ENCODE measurements around the gene PIWIL1.

The PIWIL1 gene

GRCh38 chr12:130382818-130383217 lies 45.1 kb downstream of the PIWIL1 start:
- TF ChIP-seq CTCF (IDR thresholded peaks at IDR 0.05; ENCODE audit: low read depth, low read length, missing control alignments): no peak
- H3K4me3 ChIP-seq (replicated peaks; ENCODE audit: low read depth, low read length): no peak overlapping the region
- DNase-seq (ENCODE audit: extremely low read depth, low read depth): no peak

- DNase-seq (ENCODE audit: extremely low read depth, low read depth): no peak
- no peak overlapping the region for H3K4me3 ChIP-seq (replicated peaks; ENCODE audit: low read depth, low read length)
- no peak for TF ChIP-seq CTCF (IDR thresholded peaks at IDR 0.05; ENCODE audit: low read depth, low read length, missing control alignments)
These were observed 46.5 kb downstream of the PIWIL1 start for GRCh38 chr12:130384234-130384633.

- TF ChIP-seq CTCF (IDR thresholded peaks at IDR 0.05; ENCODE audit: low read depth, low read length, missing control alignments): no peak
- H3K4me3 ChIP-seq (replicated peaks; ENCODE audit: low read depth, low read length): no peak overlapping the region
- no peak for DNase-seq (ENCODE audit: extremely low read depth, low read depth)
These were observed 47.5 kb downstream of the PIWIL1 start for GRCh38 chr12:130385193-130385592.

GRCh38 chr12:130391186-130391585 lies 53.5 kb downstream of the PIWIL1 start:
- TF ChIP-seq CTCF (IDR thresholded peaks at IDR 0.05; ENCODE audit: low read depth, low read length, missing control alignments): no peak
- DNase-seq (ENCODE audit: extremely low read depth, low read depth): no peak
- no peak overlapping the region for H3K4me3 ChIP-seq (replicated peaks; ENCODE audit: low read depth, low read length)

GRCh38 chr12:130394906-130395305 lies 57.2 kb downstream of the PIWIL1 start:
- H3K4me3 ChIP-seq (replicated peaks; ENCODE audit: low read depth, low read length): no peak overlapping the region
- TF ChIP-seq CTCF (IDR thresholded peaks at IDR 0.05; ENCODE audit: low read depth, low read length, missing control alignments): no peak
- no peak for DNase-seq (ENCODE audit: extremely low read depth, low read depth)

GRCh38 chr12:130396667-130397066 lies 59.0 kb downstream of the PIWIL1 start:
- TF ChIP-seq CTCF (IDR thresholded peaks at IDR 0.05; ENCODE audit: low read depth, low read length, missing control alignments): no peak
- no peak for DNase-seq (ENCODE audit: extremely low read depth, low read depth)
- no peak overlapping the region for H3K4me3 ChIP-seq (replicated peaks; ENCODE audit: low read depth, low read length)

GRCh38 chr12:130398100-130398848 lies 60.6 kb downstream of the PIWIL1 start:
- no peak for TF ChIP-seq CTCF (IDR thresholded peaks at IDR 0.05; ENCODE audit: low read depth, low read length, missing control alignments)
- H3K4me3 ChIP-seq (replicated peaks; ENCODE audit: low read depth, low read length): no peak overlapping the region
- no peak for DNase-seq (ENCODE audit: extremely low read depth, low read depth)

All from HFF-Myc (cell line).